SU-DHL-6 (cell line): ENCODE measurements around the gene MUC2.

ENCODE experiments used
- H2AFZ ChIP-seq: fragments of 200-600 bp; sonication (generic); 2 replicates; pipeline ENCODE4 v1.6.1; 2014; ENCODE audit warnings: low read depth, mild to moderate bottlenecking, moderate library complexity, mixed read lengths, antibody characterized with exemption, low read length; ENCODE audit not compliant: severe bottlenecking
- H3F3A ChIP-seq: fragments of 200-600 bp; shearing (Covaris generic); 2 replicates; pipeline ENCODE4 v1.6.0; 2016; ENCODE audit warnings: antibody characterized with exemption, mild to moderate bottlenecking; ENCODE audit not compliant: insufficient read depth
- H3K27ac ChIP-seq: fragments of 200-600 bp; sonication (generic); 2 replicates; pipeline ENCODE4 v1.5.1; 2016; ENCODE audit warnings: low read depth, mild to moderate bottlenecking, low read length, moderate library complexity, mixed read lengths
- H3K27me3 ChIP-seq: fragments of 200-600 bp; sonication (generic), shearing (Covaris generic); 2 replicates; pipeline ENCODE4 v1.6.0; 2014; ENCODE audit warnings: mild to moderate bottlenecking, low read length
- H3K36me3 ChIP-seq: fragments of 200-600 bp; sonication (generic); 2 replicates; pipeline ENCODE4 v1.6.1; 2014; ENCODE audit warnings: mild to moderate bottlenecking, low read length, mixed read lengths
- H3K4me2 ChIP-seq: fragments of 300-600, 200-600 bp; shearing (Covaris generic), sonication (generic); 2 replicates; pipeline ENCODE4 v1.6.0; 2014; ENCODE audit warnings: low read length, low read depth, mild to moderate bottlenecking; ENCODE audit not compliant: poor library complexity, severe bottlenecking
- H3K4me3 ChIP-seq: fragments of 200-600 bp; sonication (generic); 2 replicates; pipeline ENCODE4 v1.5.1; 2014; ENCODE audit warnings: antibody characterized with exemption, low read length, mild to moderate bottlenecking, mixed read lengths; ENCODE audit not compliant: insufficient read depth, poor library complexity, severe bottlenecking
- H3K79me2 ChIP-seq: fragments of 200-600 bp; sonication (generic); 2 replicates; pipeline ENCODE4 v1.6.1; 2014; ENCODE audit warnings: mild to moderate bottlenecking, low read length, moderate library complexity; ENCODE audit not compliant: insufficient read depth
- H3K9ac ChIP-seq: fragments of 200-600 bp; sonication (generic); 2 replicates; pipeline ENCODE4 v1.7.0; 2014; ENCODE audit warnings: mild to moderate bottlenecking, low read length
- H3K9me2 ChIP-seq: fragments of 200-600 bp; sonication (generic); replicated peaks from 2 replicates; pipeline ENCODE4 v1.6.1; 2014; ENCODE audit warnings: low read length; ENCODE audit not compliant: insufficient read depth
- H3K9me3 ChIP-seq: fragments of 200-600 bp; sonication (generic); 2 replicates; pipeline ENCODE4 v1.6.1; 2014; ENCODE audit warnings: low read length, mixed read lengths; ENCODE audit not compliant: insufficient read depth
- H4K20me1 ChIP-seq: fragments of 200-600 bp; sonication (generic); 2 replicates; pipeline ENCODE4 v1.6.1; 2014; ENCODE audit warnings: low read depth, mild to moderate bottlenecking, antibody characterized with exemption, low read length, moderate library complexity, mixed read lengths
- CTCF ChIP-seq: fragments of 200-600 bp; sonication (generic); IDR thresholded peaks from one replicate; pipeline ENCODE4 v1.5.1; 2017; ENCODE audit warnings: antibody characterized with exemption, mild to moderate bottlenecking, low read length, moderate library complexity; ENCODE audit not compliant: insufficient read depth, poor library complexity, severe bottlenecking
- EZH2phosphoT487 ChIP-seq: fragments of 200-600 bp; sonication (generic), shearing (Covaris generic); conservative IDR thresholded peaks from 2 replicates; pipeline ENCODE4 v1.6.1; 2018; ENCODE audit warnings: mild to moderate bottlenecking, antibody characterized with exemption, low read length, moderate library complexity, mixed read lengths

The MUC2 gene

DNA sequence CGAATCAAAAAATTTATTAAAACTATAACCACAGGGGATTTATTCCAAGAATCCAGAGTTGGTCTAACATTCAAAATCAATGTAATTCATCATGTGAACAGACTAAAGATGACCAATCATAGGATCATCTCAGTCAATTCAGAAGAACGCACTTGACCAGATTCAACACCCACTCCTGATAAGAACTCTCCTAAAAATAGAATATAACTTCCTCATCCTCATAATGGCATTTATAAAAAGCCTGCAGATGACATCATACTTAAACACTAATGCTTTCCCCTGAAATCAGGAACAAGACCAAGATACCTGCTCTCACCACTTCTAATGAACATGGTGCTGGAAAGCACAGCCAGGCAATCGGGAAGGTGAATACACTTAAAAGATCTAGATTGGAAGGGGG, 10.5 kb upstream of the MUC2 start:
- Histone ChIP-seq H3K79me2 (no peaks in the 10 kb centered on the region), H3K27ac (no peak overlapping the region), H3K27me3 (no peaks in the 10 kb centered on the region), H3F3A (no peaks in the 10 kb centered on the region), H3K36me3 (no peaks in the 10 kb centered on the region), H3K4me2 (no peak overlapping the region), H3K9me2 (no peaks in the 10 kb centered on the region), H2AFZ (no peak overlapping the region), H3K9me3 (no peaks in the 10 kb centered on the region), H3K9ac (no peak overlapping the region), H4K20me1 (no peaks in the 10 kb centered on the region), H3K4me3 (no peak overlapping the region)
- TF ChIP-seq CTCF: no peak
- TF ChIP-seq EZH2phosphoT487: no peak

DNA sequence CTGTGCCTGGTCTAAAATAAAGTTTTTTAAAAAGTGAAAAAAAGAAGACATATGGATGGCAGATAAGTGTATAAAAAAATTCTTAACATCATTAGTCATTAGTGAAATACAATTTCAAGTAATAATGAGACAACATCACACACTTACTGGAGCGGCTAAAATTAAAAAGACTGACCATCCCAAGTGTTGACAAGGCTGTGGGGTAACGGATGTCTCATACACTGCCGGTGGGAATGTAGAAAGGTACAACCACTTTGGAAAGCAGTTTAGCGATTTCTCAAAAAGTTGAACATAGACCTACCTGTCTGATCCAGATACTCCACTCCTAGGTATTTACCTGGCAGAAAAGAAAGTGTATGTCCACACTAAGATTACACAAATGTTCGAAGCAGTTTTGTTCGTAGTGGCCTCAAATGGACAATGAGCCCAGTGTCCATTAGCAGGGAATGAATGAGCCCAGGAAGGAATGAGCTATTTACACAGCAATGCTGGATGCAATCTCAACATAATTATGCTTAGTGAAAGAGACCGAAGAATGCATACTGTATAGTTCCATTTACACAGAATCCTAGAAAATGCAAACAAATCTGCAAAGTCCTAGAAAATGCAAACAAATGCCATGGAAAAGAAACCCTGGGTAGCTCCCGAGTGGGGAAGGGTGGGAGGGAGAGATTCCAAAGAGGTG, 6.7 kb upstream of the MUC2 start:
- Histone ChIP-seq H3K9me2 (no peaks in the 10 kb centered on the region), H3K27me3 (no peaks in the 10 kb centered on the region), H3K27ac (no peak overlapping the region), H3K4me2 (no peak overlapping the region), H3K79me2 (no peaks in the 10 kb centered on the region), H3K36me3 (no peaks in the 10 kb centered on the region), H2AFZ (no peak overlapping the region), H3F3A (no peaks in the 10 kb centered on the region), H4K20me1 (no peaks in the 10 kb centered on the region), H3K4me3 (no peak overlapping the region), H3K9ac (no peak overlapping the region), H3K9me3 (no peaks in the 10 kb centered on the region)
- TF ChIP-seq EZH2phosphoT487 (no peak), CTCF (no peak)

- TF ChIP-seq CTCF (no peak), EZH2phosphoT487 (no peak)
- Histone ChIP-seq H3K9ac (no peak overlapping the region), H3K9me3 (no peaks in the 10 kb centered on the region), H3K4me2 (no peak overlapping the region), H3F3A (no peaks in the 10 kb centered on the region), H3K27me3 (no peaks in the 10 kb centered on the region), H3K9me2 (no peaks in the 10 kb centered on the region), H3K79me2 (no peaks in the 10 kb centered on the region), H3K36me3 (no peaks in the 10 kb centered on the region), H3K4me3 (no peak overlapping the region), H2AFZ (no peak overlapping the region), H3K27ac (no peak overlapping the region), H4K20me1 (no peaks in the 10 kb centered on the region)
These were observed 4.9 kb upstream of the MUC2 start for GRCh38 chr11:1069740-1070139.
